ENCODE measurements around the gene HOXD3. TPM values are rescaled to one million over a fixed set of nuclear protein-coding genes. Genes with fewer than 3 reads are reported as not detected.

Gene HOXD3
- total and polyA plus RNA-seq, 9 of the 15 experiments (the other 6 are each of a cell fraction or from before 2014, with no cell fraction given), result not detected

- TF ChIP-seq ATF2 (CRISPR knock-in tag; IDR thresholded peaks at IDR 0.05), result no peak
These were observed 17.3 kb downstream of the HOXD3 start (continued) for GRCh38 chr2:176174382-176174823.

GRCh38 chr2:176174824-176175708 lies 18.0 kb downstream of the HOXD3 start:
- H3K4me3 ChIP-seq, result no peak overlapping the region
- 1% methylated on average over 44 of the region's 47 CpGs for WGBS (ENCODE audit: insufficient coverage, low coverage, missing lambda C conversion rate)
- CTCF ChIA-PET (ENCODE audit: low intra/inter-chr PET ratio), result no interaction called here
- peak in 1 of 2 experiments; percentile 39; a peak in 1 of 4 replicates for TF ChIP-seq KDM1A (IDR thresholded peaks at IDR 0.05)
- no peak for TF ChIP-seq SETDB1 (IDR thresholded peaks at IDR 0.05; ENCODE audit: low read length)
- TF ChIP-seq FOXP1 (CRISPR knock-in tag; IDR thresholded peaks at IDR 0.05), result no peak
- TF ChIP-seq UBTF (IDR thresholded peaks at IDR 0.05; ENCODE audit: borderline replicate concordance in 1 of 2, low read depth in 2 of 2, low read length in 2 of 2), result peak in 1 of 2 experiments; percentile 67; a peak in 1 of 4 replicates
- 0 out of 2 replicates have a peak, but pooled peaks have one; percentile 42 for TF ChIP-seq SMAD4 (CRISPR knock-in tag; conservative IDR thresholded peaks at IDR 0.05)
- no peak for TF ChIP-seq ZNF444 (CRISPR knock-in tag; IDR thresholded peaks at IDR 0.05)
- TF ChIP-seq ZBTB2 (IDR thresholded peaks at IDR 0.05), result no peak
- peak; percentile 36; the same call in 1 of the 2 replicates for TF ChIP-seq EGR1 (conservative IDR thresholded peaks at IDR 0.05)

More at GRCh38 chr2:176174824-176175708, 18.0 kb downstream of the HOXD3 start:
- ATAC-seq (peak; percentile 79), DNase-seq (ENCODE audit: extremely low read depth in 1 of 4, low spot score in 3 of 4) (peak; percentile 53 to 59 (median 54)), FAIRE-seq (no peak)
- H3K27me3 ChIP-seq (ENCODE audit: control insufficient read depth in 2 of 2, insufficient read depth in 2 of 2, low read length in 2 of 2), result peaks cover 65 to 77% of the 10 kb centered on the region in 2 experiments
- no peaks in the 10 kb centered on the region for H3K36me3 ChIP-seq (ENCODE audit: control insufficient read depth, insufficient read depth, low read length)
- no peaks in the 10 kb centered on the region for H3K9me3 ChIP-seq (replicated peaks; ENCODE audit: control insufficient read depth, insufficient read depth, low read depth, low read length)
- H3K27ac ChIP-seq (ENCODE audit: extremely low read depth, low read depth, low read length), result no peak overlapping the region
- no peaks in the 10 kb centered on the region; the same call in 1 of the 2 replicates for H4K20me1 ChIP-seq (replicated peaks; ENCODE audit: control insufficient read depth, insufficient read depth, low read length)
- in situ Hi-C loops (cut with MboI) (no loop called here), intact Hi-C loops (cut with micrococcal nuclease) (no loop called here)
- peak overlapping the region in 1 of 2 experiments; percentile 14; a peak in 1 of 4 replicates for H3K9ac ChIP-seq (ENCODE audit: insufficient read depth in 1 of 2, low read depth in 2 of 2, low read length in 2 of 2)
- POLR2A ChIA-PET, result interaction anchor here (0.6 to 0.9 kb wide), 5 partner anchors 20 to 812 kb away, joined by 3 to 5 read pairs (median 3); no protein-coding TSS in a partner anchor
- peaks cover 0 to 31% of the 10 kb centered on the region in 2 experiments; a peak in 2 of 5 replicates for H3K4me1 ChIP-seq (replicated peaks in 1 of 2; ENCODE audit: control insufficient read depth in 2 of 2, insufficient read depth in 2 of 2, low read length in 2 of 2)
- no peaks in the 10 kb centered on the region for H3K9me1 ChIP-seq (ENCODE audit: control insufficient read depth, insufficient read depth, low read length)
- no TSS peak for BruUV-seq (replicated peaks)
- no peaks in the 10 kb centered on the region for H3K79me2 ChIP-seq (ENCODE audit: control insufficient read depth, insufficient read depth, low read length)
- no peak overlapping the region for H3K4me2 ChIP-seq (ENCODE audit: insufficient read depth, low read length)
- no peak overlapping the region for H2AFZ ChIP-seq (ENCODE audit: low read depth, low read length)

All from K562 (cell line).